T-cell (primary cell): ENCODE data around the gene SPINK1. TPM values are rescaled to one million over a fixed set of nuclear protein-coding genes. Genes with fewer than 3 reads are reported as not detected.
"Not testable (repeated sequence)": the region's sequence is repeated elsewhere in the genome, so short reads cannot be mapped to it uniquely, and the experiment has no call there.

Experiments used
- ATAC-seq, 4 experiments: fragments of 200-7000 bp in 3 of 4; fragments of 150-1000 bp in 1 of 4; cut with Tn5 transposase; replicated peaks in 1 of 4; 1 replicate in 3 of 4; 2 replicates in 1 of 4; pipeline ENCODE4 v1.10.0; 2021; ENCODE audit warnings: moderate library complexity in 3 of 4, mild to moderate bottlenecking in 2 of 4, moderate number of reproducible peaks in 1 of 4
- CTCF ChIA-PET, 2 donors: fragments of 300-600 bp; sonication (Branson Sonifier 250); formaldehyde crosslinking; loops; one replicate each; lab custom pipeline; 2022; ENCODE audit warnings: antibody characterized with exemption in 2 of 2; lab: Charles Lee
- POLR2A ChIA-PET, 2 donors: fragments of 300-600 bp; sonication (Branson Sonifier 250); formaldehyde crosslinking; loops; one replicate each; lab custom pipeline; 2022; ENCODE audit warnings: antibody characterized with exemption in 2 of 2; lab: Charles Lee
- DNase-seq, 35 experiments: peaks; one replicate each; pipeline versions ENCODE4 v3.0.0 to v3.0.0-alpha.2; 2013 to 2023
- H3K27ac ChIP-seq: one replicate; pipeline ENCODE4 v1.5.1; 2013; ENCODE audit warnings: low read length
- H3K27me3 ChIP-seq, 2 experiments: replicated peaks in 1 of 2; 1 replicate in 1 of 2; 2 replicates in 1 of 2; pipeline versions ENCODE4 v1.6.1 to v1.7.0; 2013; ENCODE audit warnings: low read length in 1 of 2, mixed read lengths in 1 of 2; ENCODE audit not compliant: control insufficient read depth in 2 of 2, insufficient read depth in 2 of 2; ENCODE audit errors: extremely low read depth in 1 of 2
- H3K36me3 ChIP-seq, 2 donors: 1 replicate in 1 of 2; 2 replicates in 1 of 2; pipeline versions ENCODE4 v1.6.1 to v1.7.0; 2013; ENCODE audit warnings: low read length in 1 of 2; ENCODE audit not compliant: control insufficient read depth in 2 of 2, insufficient read depth in 1 of 2; ENCODE audit errors: extremely low read depth in 1 of 2
- H3K4me1 ChIP-seq, 2 experiments: 1 replicate in 1 of 2; 2 replicates in 1 of 2; pipeline versions ENCODE4 v1.6.1 to v1.7.0; 2013; ENCODE audit warnings: low read length in 2 of 2, mixed read lengths in 1 of 2; ENCODE audit not compliant: insufficient read depth in 2 of 2, control insufficient read depth in 1 of 2; ENCODE audit errors: extremely low read depth in 1 of 2
- H3K4me3 ChIP-seq, 2 donors: 1 replicate in 1 of 2; 2 replicates in 1 of 2; pipeline versions ENCODE4 v1.5.1 to v1.7.0; 2013; ENCODE audit warnings: mild to moderate bottlenecking in 2 of 2, low read length in 1 of 2, moderate library complexity in 1 of 2; ENCODE audit not compliant: control insufficient read depth in 1 of 2; ENCODE audit errors: extremely low read depth in 1 of 2
- H3K9me3 ChIP-seq: 2 replicates; pipeline ENCODE4 v1.7.0; 2013
- H3K27ac Mint-ChIP-seq, 2 donors: one replicate each; pipeline ENCODE4 v1.8.0; 2020 to 2021; ENCODE audit warnings: mild to moderate bottlenecking in 2 of 2, mixed read lengths in 2 of 2
- H3K27me3 Mint-ChIP-seq, 2 donors: one replicate each; pipeline ENCODE4 v1.8.0; 2021 to 2022; ENCODE audit warnings: mixed read lengths in 2 of 2
- H3K36me3 Mint-ChIP-seq: one replicate; pipeline ENCODE4 v1.8.0; 2021; ENCODE audit warnings: mixed read lengths
- H3K4me1 Mint-ChIP-seq, 3 donors: one replicate each; pipeline ENCODE4 v1.8.0; 2020 to 2022; ENCODE audit warnings: mixed read lengths in 3 of 3, mild to moderate bottlenecking in 1 of 3
- H3K4me3 Mint-ChIP-seq, 3 donors: one replicate each; pipeline ENCODE4 v1.8.0; 2020 to 2022; ENCODE audit warnings: mild to moderate bottlenecking in 3 of 3, mixed read lengths in 3 of 3, moderate library complexity in 3 of 3
- H3K9me3 Mint-ChIP-seq, 3 donors: one replicate each; pipeline ENCODE4 v1.8.0; 2020 to 2022; ENCODE audit warnings: mixed read lengths in 3 of 3
- WGBS: methylation state at CpG from one replicate; pipeline ENCODE4 v1.1.5; 2013; ENCODE audit warnings: missing lambda C conversion rate; ENCODE audit not compliant: insufficient coverage; 5-methylcytosine and 5-hydroxymethylcytosine counted together
- total RNA-seq, 35 experiments: library from RNA in 6 of 35; stranded (reverse) in 6 of 35; fragments of 120-200 nt in 1 of 35; gene quantifications; one replicate each; pipeline versions ENCODE4 v1.2.1 to v1.2.4 and lab custom pipeline; 2013 to 2026

SPINK1 gene
- total RNA-seq, 5 donors from 2014 or later (not counting 1 experiment from before 2014, with no cell fraction given): 7.4 to 8.8 (median 8.8) TPM; not detected in 2

DNA sequence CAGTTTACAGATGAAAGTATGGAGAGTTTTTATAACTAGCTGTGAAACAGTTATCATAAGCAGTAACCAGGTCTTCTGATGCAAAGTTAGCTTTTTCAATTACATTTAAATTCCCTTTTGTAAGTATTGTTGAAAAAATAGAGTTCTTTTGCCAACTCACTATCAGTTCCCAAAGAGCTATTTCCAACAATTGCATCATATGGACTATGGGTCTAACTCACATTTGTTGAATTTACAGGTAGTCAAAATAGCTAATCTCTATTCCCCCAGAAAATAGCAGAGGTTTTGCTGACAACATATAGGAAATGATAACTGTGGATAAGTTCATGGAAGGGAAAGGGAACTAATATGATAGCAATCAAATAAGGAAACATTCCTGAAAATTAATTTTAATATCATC is 1.4 kb downstream of the SPINK1 start:
- no peaks in the 10 kb centered on the region for H3K36me3 Mint-ChIP-seq

DNA sequence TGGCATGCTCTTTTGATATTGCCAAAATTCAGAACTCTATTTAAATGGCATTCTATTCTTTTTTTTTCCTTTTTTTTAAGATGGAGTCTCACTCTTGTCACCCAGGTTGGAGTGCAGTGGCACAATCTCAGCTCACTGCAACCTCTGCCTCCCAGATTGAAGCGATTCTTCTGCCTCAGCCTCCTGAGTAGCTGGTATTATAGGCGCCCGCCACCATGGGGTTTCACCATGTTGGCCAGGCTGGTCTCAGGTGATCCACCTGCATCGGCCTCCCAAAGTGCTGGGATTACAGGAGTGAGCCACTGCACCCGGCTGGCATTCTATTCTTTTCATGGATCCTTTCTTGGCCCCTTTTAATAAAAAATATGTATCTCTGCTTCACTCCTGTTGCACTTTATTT is 4.5 kb downstream of the SPINK1 start:
- H3K4me3 Mint-ChIP-seq, H3K4me3 ChIP-seq, H3K27me3 Mint-ChIP-seq, H3K36me3 Mint-ChIP-seq, H3K27ac Mint-ChIP-seq, H3K9me3 Mint-ChIP-seq, H3K27ac ChIP-seq, H3K9me3 ChIP-seq, H3K4me1 ChIP-seq, H3K36me3 ChIP-seq, DNase-seq, H3K27me3 ChIP-seq, POLR2A ChIA-PET, H3K4me1 Mint-ChIP-seq, ATAC-seq: not testable (repeated sequence)
- WGBS: 75% methylated on average over 5 of the region's 5 CpGs
- CTCF ChIA-PET: interaction anchor here (0.9 to 1.1 kb wide), 2 partner anchors 18 to 200 kb away, joined by 3 read pairs; no protein-coding TSS in a partner anchor

More for the DNA sequence above, 1.4 kb downstream of the SPINK1 start:
- H3K27ac ChIP-seq: no peak overlapping the region
- ChIA-PET POLR2A (no interaction called here), CTCF (no interaction called here)
- ATAC-seq (no peak), DNase-seq (no peak)
- Mint-ChIP-seq H3K9me3 (no peaks in the 10 kb centered on the region), H3K4me3 (no peak overlapping the region), H3K27ac (no peak overlapping the region), H3K27me3 (peaks cover 2 to 4% of the 10 kb centered on the region in 2 donors), H3K4me1 (no peaks in the 10 kb centered on the region)
- no peaks in the 10 kb centered on the region for H3K36me3 ChIP-seq
- H3K4me1 ChIP-seq: no peaks in the 10 kb centered on the region
- no peaks in the 10 kb centered on the region for H3K9me3 ChIP-seq
- no peaks in the 10 kb centered on the region for H3K27me3 ChIP-seq
- H3K4me3 ChIP-seq: no peak overlapping the region

DNA sequence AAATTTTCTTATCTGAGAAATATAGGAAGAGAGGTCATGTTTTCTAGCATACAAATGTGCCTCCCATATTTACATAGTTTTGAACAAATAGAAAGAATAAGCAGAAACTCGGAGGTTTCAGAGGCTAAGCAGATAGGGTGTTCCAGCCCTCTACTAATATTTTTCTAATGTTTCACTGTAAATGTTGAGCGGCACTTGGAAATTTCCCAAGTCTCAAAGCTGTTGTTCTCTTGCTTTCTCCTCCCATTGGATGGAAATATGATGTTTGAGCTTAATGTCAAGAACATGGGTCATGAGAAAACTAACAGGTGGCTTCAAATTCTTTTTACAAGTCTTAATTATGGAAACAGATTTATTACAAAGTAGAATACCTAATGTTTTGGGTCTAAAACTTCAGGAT is 5.1 kb downstream of the SPINK1 start:
- ChIA-PET CTCF (no interaction called here), POLR2A (no interaction called here)
- Histone ChIP-seq H3K27me3 (no peaks in the 10 kb centered on the region), H3K4me1 (no peaks in the 10 kb centered on the region), H3K4me3 (no peak overlapping the region), H3K27ac (no peak overlapping the region), H3K36me3 (no peaks in the 10 kb centered on the region), H3K9me3 (no peaks in the 10 kb centered on the region)
- Mint-ChIP-seq H3K9me3 (no peaks in the 10 kb centered on the region), H3K4me3 (no peak overlapping the region), H3K36me3 (no peaks in the 10 kb centered on the region), H3K4me1 (no peaks in the 10 kb centered on the region), H3K27ac (no peak overlapping the region), H3K27me3 (peaks cover 5 to 7% of the 10 kb centered on the region in 2 donors)
- no CpG with 5 or more reads among the region's 2 CpGs for WGBS
- no peak for DNase-seq
- ATAC-seq: no peak

DNA sequence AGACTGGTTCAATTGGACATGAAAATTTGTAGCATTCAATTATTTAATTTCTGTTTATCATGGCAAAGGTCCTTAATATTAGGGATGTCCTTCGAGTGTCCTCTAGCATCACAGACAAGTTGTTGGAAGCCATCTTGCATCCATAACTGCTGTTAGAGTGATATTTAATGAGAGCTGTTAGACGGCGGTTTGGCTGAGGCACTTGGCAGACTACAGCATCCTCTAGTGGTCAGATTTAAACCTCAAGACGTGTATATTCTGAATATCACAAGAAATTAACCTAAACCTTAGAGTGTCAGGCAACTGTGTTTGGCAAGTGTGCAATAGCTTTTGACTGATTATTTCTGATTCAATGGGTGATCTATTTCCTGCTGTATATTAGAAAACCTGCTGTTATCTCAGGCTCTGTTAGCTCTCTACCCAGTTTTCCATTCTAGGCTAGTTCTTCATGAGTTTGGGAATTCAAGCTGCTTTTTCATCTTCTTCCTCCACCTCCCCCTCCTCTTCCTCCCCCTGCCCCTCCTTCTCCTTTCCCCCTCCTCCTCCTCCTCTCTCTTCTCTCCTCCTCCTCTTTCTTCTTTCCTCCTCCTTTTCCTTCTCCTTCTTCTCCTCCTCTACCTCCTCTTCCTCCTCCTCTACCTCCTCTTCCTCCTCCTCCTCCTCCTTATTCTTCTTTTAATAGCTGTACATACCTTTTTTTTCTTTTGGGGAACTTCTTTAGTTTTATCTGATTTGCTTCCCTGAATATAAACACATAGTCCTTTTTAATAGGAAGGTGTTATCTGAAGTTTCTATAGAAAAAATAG is 8.6 kb downstream of the SPINK1 start:
- Mint-ChIP-seq H3K4me3 (no peak overlapping the region), H3K27me3 (peaks cover 3 to 7% of the 10 kb centered on the region in 2 donors), H3K27ac (no peak overlapping the region), H3K4me1 (no peaks in the 10 kb centered on the region), H3K36me3 (no peaks in the 10 kb centered on the region), H3K9me3 (no peaks in the 10 kb centered on the region)
- WGBS: no CpG with 5 or more reads among the region's 4 CpGs
- DNase-seq (peak in 28 of 35 experiments; percentile 5 to 75 (median 22)), ATAC-seq (peak; percentile 52 to 67 (median 57))
- Histone ChIP-seq H3K4me3 (no peak overlapping the region), H3K27ac (no peak overlapping the region), H3K9me3 (no peaks in the 10 kb centered on the region), H3K27me3 (no peaks in the 10 kb centered on the region), H3K36me3 (no peaks in the 10 kb centered on the region), H3K4me1 (no peaks in the 10 kb centered on the region)
- ChIA-PET CTCF (interaction anchor here (0.6 to 3.6 kb wide), 10 partner anchors 17 to 369 kb away, joined by 3 to 55 read pairs (median 4); partner anchors contain the start of gene JAKMIP2 (in 1 of the 2)), POLR2A (no interaction called here)

DNA sequence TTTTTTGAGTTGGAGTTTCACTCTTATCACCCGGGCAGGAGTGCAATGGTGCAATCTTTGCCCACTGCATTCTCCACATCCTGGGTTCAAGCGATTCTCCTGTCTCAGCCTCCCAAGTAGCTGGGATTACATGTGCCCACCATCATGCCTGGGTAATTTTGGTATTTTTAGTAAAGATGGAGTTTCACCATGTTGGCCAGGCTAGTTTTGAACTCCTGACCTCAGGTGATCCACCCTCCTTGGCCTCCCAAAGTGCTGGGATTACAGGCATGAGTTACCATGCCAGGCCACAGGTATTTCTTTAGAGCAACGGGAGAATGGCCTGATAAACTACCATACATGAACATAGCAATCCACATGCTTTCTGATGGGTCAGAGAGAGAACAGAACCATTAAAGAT is 9.2 kb downstream of the SPINK1 start:
- H3K27me3 Mint-ChIP-seq, H3K4me3 ChIP-seq, H3K36me3 Mint-ChIP-seq, H3K4me1 ChIP-seq, H3K36me3 ChIP-seq, H3K4me1 Mint-ChIP-seq, ATAC-seq, H3K9me3 Mint-ChIP-seq, H3K27ac ChIP-seq, POLR2A ChIA-PET, H3K9me3 ChIP-seq, DNase-seq, H3K27me3 ChIP-seq, H3K27ac Mint-ChIP-seq, H3K4me3 Mint-ChIP-seq: not testable (repeated sequence)
- WGBS: no CpG with 5 or more reads among the region's 3 CpGs
- CTCF ChIA-PET: interaction anchor here (0.7 to 3.6 kb wide), 8 partner anchors 17 to 368 kb away, joined by 3 to 55 read pairs (median 6); partner anchors contain the start of gene JAKMIP2 (in 1 of the 2)

DNA sequence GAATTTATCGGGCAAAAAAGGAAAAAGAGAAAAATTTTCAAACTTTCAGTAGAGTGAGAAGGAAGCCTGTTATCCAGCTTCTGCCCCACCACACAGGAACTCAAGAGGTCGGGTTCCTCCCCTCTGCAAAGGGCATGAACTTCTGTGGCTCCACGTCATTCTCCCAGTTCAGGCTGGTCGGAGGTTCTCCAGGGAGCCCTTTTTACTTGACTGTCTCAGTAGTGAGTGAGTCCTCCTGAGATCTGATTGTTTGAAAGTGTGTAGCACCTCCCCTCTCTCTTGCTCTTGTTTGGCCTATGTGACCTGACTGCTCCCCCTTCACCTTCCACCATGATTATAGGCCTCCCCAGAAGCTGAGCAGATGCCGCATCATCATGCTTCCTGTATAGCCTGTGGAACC is 9.7 kb downstream of the SPINK1 start:
- no peaks in the 10 kb centered on the region for H3K36me3 ChIP-seq

More for the DNA sequence above, 9.7 kb downstream of the SPINK1 start:
- H3K9me3 Mint-ChIP-seq: no peaks in the 10 kb centered on the region
- no peaks in the 10 kb centered on the region for H3K36me3 Mint-ChIP-seq
- Histone ChIP-seq H3K4me3 (no peak overlapping the region), H3K27me3 (no peaks in the 10 kb centered on the region), H3K4me1 (no peaks in the 10 kb centered on the region), H3K27ac (no peak overlapping the region), H3K9me3 (no peaks in the 10 kb centered on the region)
- ATAC-seq: no peak
- ChIA-PET CTCF (interaction anchor here in 1 of 2 donors (0.6 to 1.1 kb wide), 2 partner anchors 194 to 197 kb away, joined by 3 to 5 read pairs; no protein-coding TSS in a partner anchor), POLR2A (no interaction called here)
- H3K27me3 Mint-ChIP-seq: peaks cover 3 to 4% of the 10 kb centered on the region in 2 donors
- WGBS: 100% methylated on average over 1 of the region's 5 CpGs
- DNase-seq: no peak
- H3K4me1 Mint-ChIP-seq: no peaks in the 10 kb centered on the region
- H3K27ac Mint-ChIP-seq: no peak overlapping the region
- no peak overlapping the region for H3K4me3 Mint-ChIP-seq
